Inferior parietal cortex (tissue), 1 donor: ENCODE measurements around the gene PRR33.

ENCODE experiments used
- DNase-seq: peaks from one replicate; pipeline ENCODE4 v3.0.0-alpha.2; 2016; ENCODE audit errors: extremely low spot score

Gene PRR33

DNA sequence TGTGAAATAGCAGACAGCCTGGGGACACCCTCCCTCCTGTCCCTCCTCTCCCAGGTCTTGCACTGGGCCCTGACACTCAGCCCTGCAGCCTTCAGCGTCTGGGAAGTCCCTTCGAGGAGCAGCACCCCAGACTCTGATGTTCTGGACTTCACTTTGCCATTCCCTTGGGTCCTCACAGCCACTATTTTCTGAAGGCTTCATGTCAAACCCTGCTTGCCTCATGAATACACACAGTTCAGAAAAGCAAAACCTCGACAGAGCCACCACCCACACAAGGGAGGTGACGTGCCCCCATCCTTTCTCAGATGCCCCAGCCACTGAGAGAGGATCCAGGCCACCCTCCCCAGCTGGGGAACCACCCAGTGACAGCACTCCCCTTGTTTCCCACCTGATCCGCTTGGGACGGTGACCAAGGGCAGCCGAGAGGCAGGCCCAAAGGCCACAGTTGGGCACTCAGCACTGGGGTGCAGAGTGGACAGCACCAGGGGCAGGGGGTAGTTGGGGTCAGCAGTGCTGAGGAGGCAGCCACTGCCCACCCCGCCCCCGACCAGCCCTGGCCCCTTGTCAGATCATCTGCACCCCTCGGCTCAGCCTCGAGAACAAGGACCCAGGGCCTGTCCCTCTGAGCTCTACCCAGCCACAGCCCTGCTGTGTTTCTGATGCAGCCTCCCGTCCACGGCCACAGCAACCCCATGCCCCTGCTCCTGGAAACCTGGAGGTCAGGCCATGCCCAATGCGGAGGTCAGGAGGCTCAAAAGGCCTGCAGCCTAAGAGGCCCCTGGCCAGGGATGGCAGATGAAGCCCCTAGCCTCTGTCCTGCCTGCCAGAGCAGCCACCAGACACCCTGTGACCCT, 24.7 kb upstream of the PRR33 start:
- DNase-seq = no peak

DNA sequence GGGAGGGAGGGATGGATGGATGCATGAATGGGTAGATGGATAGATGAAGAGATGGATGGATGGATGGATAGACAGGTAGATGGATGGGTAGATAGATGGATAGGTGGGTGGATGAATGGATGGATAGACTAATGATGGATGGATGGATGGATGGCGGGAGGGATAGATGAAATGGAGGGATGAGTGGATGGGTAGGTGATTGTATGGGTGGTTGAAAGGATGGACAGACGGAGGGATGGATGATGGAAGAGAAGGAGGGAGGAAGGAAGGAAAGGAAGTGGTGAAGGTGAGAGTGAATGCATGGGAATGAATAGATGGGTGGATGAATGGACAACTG, 24.1 kb upstream of the PRR33 start:
- DNase-seq = no peak

DNA sequence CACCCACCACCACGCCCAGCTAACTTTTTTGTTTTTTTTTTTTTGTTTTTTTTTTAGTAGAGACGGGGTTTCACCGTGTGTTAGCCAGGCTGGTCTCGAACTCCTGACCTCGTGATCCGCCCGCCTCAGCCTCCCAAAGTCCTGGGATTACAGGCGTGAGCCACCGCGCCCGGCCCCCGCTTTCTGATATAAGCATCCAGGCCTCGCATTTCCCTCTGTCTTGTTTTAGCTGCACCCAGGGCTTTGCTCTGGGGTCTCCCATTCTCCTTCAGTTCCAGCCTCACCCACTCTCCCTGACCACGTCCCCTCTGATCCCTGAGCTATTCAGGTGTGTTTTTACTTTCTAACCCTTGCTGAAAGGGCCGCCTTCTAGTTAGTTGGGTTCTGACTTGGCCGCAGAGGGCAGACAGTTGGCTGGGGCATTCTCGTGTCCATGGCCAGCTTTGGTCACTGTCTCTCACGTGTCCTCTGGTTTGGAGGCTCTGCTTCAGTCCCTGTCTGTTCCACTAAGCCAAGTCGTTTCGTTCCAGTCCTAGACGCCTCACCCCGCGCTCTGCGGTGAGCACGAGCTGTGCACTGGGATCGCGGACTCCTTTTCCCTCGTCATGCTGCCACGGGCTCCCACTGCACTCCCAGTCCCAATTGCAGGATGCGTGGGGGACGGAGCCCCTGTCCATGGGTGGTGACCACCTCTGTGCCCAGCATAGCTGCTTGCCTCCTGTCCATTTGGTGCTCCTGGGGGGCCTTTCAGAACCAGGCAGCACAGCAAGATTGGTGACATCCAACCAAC, 21.8 kb upstream of the PRR33 start:
- DNase-seq = no peak

DNA sequence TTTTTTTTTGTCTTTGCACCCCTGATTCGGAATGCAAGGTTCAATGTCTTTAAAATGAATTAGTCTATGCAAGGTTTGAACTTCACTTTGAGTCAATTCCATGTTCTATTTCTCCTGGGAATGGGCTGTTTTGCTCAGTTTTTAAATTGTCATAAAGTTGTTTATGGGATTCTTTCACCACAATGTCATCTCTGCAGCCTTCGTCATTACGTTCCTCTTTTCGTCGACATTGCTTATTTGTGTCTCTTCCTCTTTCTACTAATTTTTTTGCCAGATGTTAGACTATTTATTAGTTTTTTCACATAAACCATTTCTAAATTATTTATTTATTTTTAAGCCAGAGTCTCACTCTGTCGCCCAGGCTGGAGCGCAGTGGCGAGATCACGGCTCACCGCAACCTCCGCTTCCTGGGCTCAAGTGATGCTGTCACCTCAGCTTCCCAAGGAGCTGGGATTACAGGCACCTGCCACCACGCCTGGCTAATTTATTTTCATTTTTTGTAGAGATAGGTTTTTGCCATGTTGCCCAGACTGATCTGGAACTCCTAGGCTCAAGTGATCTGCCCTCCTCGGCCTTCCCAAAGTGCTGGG, 20.7 kb upstream of the PRR33 start:
- no peak for DNase-seq

DNA sequence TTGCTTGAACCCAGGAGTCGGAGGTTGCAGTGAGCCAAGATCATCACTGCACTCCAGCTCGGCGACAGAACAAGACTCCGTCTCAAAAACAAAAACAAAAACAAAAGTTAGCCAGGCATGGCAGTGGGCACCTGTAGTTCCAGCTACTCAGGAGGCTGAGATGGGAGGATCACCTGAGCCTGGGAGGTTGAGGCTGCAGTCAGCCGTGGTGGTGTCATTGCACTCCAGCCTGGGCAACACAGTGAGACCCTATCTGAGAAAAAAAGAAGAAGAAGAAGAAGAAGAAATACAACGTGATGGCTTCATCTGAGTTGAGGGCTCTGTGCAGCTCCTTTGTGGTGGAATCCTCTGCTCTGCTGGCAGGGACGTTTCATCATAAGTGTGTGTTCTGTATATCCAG, 17.8 kb upstream of the PRR33 start:
- DNase-seq = no peak

DNA sequence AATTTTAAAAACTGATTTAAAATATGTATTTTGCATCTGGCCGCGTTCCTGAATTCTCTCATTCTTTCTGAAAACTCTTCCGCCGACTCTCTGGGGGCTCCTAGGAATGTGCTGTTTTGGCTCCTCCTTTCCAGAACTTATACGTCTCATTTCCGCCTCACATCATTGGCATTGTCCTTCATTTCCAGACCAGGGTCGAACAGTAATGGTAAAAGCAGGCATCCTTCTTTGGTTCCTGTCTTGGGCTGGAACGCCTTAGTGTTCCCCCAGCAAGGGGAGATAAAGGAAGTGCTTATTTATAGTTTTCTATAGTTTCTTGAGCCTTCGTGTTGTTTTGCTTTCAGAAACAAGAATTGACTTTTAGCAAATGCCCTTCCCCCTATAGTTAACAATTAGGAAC, 16.9 kb upstream of the PRR33 start:
- no peak for DNase-seq

DNA sequence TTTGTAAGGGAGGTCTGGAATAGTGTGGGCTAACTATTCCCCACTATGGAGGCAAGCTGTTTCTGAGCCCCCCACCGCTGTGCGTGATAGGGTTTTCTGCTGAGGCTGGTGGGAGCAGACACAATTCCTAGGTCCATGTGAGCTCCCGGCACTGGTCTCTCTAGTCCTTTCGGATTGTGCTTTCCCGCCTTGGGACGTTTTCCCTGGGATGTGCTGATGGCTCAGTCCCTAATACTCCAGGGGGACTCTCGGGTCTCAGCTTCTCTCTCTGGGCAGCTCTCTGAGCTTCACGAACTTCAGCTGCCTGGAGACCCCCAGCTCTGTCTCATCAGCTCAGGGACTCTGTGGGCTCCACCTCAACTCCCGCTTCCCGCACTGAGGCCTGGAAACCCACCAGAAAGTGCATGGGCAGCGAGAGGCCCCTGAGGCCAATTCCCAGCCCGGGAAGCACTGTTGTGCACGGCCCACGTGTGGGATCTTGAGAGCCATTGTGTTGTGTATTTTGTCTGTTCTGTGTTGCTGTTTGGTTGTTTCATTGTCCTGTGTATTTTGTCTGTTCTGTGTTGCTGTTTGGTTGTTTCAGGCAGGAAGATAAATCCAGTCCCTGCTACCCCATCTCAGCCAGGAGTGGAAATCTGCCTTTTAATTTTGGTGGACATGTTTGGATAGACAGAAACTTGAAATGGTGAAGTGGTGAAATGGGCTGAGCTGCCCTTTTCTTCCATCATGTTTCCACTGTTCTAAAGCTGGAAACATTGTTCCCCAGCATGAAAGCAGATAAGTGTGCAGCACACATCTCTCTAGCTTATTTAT, 15.1 kb upstream of the PRR33 start:
- DNase-seq = no peak

DNA sequence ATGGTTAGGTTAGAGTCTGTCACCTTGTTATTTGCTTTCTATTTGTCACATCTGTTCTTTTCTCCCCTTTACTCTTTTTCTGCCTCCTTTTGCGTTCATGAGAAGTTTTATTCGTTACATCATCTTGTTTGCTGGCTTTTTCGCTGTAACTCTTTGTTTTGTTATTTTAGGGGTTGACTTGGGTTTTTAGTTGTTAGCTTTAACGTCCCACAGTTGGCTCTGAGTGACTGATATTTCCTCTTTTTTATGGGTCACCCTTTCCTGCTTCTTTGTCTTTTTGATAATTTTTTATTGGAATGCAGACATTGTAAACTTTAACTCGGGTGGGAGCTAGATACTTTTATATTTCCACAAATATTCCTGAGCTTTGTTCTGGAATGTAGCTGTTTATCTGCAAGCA, 14.5 kb upstream of the PRR33 start:
- DNase-seq = no peak

DNA sequence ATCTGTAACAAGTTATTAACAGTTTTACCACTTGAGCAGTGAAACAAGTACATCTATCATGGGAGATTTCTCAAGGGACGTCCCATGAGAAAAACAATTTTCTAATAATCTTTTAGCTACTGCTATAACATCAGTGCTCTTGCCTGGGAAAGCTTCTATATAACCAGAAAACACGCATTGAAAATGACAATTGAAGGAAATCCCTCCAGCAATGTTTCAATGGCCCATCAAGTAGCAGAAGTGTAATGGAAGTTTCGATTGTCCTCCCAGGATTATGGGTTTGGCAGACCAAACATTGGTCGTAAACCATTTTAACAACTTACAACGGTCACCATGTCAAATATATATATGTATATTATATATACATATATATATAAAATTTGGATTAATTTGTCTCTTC, 8.0 kb upstream of the PRR33 start:
- no peak for DNase-seq

DNA sequence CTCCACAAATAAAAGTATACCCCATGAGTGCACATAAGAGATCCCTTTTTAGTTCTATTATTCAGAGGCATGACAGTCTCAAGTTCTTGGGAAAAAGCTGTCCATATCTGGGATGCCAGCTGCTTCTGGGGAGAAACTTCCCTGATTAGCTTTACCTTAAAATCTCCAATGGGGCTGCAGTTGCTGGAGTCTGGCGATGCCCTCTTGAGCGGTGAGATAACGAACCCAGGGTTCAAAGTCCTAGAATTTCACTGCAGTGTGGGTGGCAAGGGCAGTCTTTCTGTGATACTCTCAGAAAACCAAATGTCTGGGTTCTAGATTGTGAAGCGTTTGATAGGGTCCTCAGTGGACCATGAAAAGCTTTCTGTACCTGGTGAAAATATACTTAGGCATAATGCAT, 7.4 kb upstream of the PRR33 start:
- DNase-seq = no peak

DNA sequence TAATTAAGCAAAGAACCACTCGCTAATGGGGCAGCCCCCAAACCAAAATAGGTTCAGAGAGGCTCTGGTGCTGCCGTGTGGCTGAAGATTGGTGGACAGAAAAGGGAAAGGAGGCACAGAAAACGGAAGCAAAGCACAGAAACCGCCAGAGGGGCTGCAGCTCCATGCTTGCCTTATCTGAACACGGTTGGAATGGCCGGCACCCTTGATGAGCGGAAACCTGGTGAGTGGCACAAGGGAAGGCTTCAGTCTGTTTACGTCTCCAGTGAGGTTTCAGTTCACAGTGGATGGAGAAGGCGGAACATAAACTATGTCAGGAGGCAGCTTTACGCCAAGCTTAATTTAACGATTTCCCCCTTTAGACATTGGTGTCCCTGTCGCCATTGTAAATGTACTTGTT, 5.2 kb upstream of the PRR33 start:
- no peak for DNase-seq

DNA sequence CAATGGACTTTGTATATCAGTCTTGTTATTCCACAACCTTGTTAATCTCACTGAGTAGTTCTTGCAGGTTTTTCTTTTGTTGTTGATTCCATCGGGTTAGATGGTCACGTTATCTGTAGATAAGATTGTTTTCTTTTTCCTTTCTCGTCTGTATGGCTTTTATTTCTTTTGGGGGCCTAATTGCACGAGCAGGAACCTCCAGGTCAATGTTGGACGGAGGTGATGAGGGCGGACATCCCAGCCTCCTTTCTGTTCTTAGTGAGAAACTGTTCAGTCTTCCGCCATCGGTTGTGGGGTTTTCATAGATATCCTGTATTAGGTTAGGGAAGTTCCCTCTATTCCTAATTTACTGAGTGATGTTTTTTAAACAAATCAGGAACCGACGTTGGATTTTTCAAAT, 4.8 kb upstream of the PRR33 start:
- no peak for DNase-seq

DNA sequence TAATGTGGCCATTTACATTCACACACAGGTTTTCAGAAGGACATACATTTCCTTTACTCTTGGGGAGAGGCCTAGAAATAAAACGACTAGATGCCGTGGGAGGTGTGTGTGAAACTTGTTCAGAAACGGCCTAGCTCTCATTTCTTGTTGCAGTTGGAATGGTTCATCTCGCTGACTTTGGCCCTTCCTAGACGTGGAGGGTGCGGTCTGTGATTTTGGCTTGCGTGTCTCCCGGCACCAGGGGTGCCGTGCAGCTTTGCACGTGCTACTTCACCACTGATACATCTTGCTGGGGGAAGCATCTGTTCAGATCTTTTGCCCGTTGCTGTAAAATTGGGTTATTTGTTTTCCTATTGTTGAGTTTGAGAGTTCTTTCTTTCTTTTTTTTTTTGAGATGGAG, 3.1 kb upstream of the PRR33 start:
- DNase-seq = no peak

DNA sequence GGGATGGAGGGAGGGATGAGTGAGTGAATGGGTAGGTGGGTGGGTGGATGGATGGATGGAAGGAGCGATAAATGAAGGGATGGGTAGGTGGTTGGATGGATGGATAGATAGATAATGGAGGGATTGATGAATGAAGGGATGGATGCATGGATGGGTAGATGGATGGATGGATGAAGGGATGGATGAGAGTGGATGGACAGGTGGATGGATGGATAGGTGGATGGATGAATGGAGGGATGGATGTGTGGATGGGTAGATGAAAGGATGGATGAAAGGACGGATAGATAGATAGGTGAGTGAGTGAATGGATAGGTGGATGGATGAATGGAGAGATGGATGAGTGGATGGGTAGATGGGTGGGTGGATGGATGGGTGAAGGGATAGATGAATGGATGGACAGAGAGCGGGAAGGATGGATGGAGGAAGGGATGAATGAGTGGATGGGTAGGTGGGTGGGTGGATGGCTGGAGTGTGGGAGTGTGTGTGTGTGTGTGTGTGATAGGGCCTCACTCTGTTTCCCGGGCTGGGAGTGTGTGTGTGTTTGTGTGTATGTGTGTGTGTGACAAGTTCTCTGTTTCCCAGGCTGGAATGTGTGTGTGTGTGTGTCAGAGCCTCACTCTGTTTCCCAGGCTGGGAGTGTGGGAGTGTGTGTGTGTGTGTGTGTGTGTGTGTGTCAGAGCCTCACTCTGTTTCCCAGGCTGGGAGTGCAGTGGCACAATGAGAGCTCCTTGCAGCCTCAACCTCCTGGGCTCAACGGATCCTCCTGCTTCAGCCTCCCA, 2.1 kb upstream of the PRR33 start:
- no peak for DNase-seq

DNA sequence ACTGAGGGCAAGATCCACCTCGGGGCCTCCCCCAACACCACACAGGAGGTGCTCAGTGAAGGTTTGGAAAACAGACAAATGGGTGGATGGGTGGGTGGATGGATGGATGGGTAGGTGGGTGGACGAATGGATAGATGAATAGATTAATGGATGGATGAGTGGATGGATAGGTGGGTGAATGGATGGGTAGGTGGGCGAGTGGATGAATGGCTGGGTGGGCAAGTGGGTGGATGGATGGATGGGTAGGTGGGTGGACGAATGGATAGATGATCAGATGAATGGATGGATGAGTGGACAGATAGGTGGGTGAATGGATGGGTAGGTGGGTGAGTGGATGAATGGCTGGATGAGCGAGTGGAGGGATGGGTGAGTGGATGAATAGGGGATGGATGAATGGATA, 863 bp upstream of the PRR33 start:
- no peak for DNase-seq

DNA sequence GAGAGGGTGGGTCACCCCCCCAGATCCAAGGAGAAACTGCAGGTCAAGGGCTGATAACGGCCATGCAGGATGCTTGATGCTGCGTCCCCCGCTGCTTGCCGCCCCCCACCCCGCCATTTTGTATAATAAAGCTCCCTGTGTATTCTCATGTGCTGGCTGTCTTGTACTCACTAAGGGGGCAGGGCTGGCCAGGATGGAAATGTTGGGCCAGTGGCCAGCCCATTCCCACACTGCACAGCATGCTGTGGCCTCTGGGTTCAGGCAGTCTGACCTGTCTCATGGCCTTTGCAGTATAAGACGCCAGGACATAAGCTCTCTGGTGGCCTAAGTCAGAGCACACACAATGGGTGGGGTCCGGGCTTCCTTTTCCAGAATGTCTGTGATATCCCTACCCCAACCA, 421 bp upstream of the PRR33 start:
- no peak for DNase-seq

DNA sequence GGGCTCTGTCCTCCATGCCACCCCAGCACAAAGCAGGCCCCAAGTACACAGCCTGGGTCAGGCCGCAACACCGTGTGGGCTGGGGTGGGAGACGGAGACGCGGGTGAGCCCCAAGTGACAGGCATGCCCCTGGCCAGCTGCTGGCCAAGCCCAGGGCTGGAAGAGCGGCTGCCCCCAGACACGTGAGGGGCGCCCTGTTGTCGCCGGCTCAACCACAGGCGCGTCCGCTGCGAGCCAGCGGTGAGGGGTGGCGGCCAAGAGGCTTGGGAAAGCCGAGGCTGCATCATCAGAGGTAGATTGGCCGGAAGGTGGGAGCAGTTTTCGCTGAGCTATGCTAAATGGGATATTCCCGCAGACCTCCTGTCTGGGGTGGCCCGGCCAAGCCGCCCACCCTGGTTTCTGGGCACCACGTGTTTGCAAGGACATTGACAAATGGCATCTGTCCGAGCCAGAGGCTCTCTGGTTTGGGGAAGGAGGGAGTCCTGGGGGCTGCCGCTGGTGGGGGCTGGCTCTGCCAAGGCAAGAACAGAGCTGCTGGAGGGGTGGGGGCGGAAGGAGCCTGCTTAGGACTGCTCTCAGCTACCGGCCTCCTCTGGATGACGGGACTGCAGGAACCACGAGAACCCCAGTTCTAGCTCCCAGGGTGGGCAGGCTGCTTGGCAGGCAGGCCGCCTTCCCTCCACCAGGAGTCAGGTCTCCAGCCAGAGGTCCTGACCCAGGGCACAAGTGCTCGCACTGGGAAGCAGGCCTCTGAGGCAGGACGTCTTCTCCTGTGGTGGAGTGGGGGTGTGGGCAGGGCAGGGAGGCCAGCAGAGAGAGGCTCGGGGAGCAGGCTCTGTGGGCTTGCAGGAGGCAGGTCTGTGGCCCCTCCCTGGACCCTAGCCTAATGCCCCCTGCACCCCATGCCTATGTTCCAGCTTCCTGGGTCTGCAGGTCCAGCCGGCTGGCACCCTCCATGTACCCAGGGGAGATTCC, 552 bp downstream of the PRR33 start:
- no peak for DNase-seq

DNA sequence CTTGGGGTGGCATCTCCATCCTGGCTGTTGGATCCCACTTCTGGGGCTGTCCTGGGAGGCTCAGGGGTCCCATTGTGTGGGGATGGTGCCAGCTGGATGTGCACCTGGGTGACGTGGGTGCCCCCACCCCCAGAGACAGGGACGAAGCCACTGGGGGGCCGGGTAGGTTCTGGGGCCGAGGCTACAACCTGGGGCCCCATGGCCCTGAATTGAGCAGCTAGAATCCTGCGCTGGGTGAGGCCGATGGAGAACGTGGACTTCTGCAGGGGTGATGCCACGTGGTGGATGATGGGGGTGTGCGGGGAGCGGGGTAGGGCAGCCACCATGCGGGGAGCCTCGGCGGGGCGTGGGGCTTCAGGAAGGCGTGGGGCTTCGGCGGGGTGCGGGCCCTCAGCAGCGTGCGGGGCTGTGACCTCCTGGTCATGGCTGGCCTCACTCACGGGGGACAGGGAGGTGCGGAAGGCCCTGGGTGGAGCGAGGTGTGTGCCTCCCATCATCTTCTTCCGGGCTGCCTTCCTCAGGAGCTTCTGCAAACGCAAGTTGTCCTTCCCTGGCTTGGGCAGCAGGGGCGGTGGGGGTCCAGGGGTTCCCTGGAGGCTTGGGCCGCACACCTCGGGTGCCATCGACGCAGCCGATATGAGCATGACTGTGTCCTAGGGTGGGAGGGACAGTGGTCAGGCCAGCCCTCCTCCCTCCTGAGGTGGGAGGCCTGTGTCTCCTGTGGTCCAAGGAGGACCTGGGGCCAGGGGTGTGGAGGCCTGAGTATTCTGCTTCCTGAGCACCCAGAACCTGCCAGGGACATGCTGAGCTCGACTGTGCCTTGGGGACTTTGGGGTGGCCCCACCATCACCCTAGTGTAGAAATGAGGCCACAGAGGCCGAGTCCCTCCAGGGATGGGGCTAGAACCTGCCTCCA, 1.5 kb downstream of the PRR33 start:
- no peak for DNase-seq
